GM10847 (cell line): ENCODE results near the gene JAG2.

Experiments
- POLR2A ChIP-seq: IDR thresholded peaks from 2 replicates; pipeline ENCODE4 v1.6.1; 2011; ENCODE audit not compliant: insufficient read length; ENCODE audit errors: extremely low read depth

JAG2 gene

DNA sequence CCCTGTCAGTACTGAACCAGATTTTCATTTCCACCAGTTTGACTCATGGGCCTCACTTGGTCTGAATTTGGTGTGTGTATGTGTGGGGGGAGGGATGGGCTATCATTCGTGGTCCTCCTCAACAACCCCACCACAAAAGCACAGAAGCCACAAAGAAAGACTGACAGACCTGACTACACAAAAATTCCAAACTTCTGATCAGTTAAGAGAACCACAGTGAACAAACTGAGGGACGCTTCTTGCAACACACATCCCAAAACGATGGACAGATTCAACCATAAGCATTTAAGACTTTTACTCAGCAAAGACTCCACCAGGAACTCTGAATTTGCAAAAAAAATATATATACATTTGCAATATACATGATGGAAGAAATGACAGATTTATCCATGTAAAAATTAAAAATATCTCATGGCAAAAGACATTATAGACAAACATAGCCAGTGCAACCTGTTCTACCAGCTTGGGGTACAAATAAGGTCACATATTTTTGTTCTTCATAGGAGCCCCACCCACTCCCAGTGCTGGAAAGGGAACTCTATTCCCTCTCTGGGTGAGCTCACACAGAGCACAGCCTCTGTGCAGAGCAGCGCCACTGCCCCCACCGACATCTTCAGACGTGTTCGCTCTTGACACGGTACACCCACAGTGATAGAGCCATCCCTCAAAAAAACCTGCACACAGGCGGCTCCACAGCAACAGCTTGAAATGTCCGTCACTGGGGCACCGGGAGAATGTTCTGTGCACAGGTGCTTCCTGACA is 49.7 kb downstream of the JAG2 start:
- no peak for TF ChIP-seq POLR2A

DNA sequence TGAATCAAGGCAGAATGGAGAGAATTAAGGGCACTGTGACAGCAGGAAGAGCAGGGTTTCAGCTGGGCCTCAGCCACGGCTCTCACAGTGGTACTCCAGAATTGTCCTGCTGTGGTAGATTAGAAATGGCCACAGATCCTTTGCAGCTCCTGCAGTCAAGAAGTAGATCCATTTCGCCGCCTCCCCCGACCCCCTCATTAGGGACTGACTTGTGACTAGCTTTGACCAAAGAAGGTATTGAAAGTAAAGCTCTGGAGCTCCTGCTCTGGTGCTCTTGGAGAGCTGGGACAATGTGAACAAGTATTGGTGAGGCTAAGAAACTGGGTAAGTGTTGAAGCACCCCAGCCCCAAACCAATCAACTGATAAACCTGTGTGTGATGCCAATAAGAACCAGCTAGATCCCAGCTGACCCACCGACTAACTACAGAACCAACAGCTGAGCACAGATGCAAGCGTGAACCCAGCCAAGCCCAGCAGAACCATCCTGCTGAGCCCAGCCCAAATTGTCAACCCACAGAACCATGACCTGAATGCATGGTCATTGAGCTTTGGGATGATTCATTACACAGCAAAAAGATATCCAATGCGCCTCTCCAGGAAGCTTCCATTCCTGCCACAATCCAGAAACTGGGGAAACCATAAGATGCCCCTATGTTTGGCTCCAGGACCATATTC is 50.7 kb downstream of the JAG2 start:
- TF ChIP-seq POLR2A: no peak

DNA sequence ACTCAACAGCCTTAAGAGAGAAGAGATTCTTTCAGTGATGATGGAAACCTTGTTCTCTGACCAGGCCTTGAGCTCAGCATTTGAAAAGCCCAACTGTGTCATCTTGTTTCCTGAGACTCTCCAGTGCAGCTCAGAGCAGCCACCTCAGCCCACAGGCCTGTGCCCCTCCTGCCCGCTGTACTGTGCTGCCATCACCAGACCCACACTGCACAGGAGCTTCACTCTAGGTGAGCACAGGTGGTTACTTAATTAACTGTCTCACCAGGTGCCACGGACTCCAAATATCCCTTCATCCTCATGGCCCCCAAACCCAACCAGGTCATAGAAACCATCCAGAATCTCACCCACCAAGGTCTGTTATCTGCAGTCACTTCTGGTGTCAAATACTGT is 51.3 kb downstream of the JAG2 start:
- no peak for TF ChIP-seq POLR2A

- TF ChIP-seq POLR2A: no peak
Observed at GRCh38 chr14:105116451-105117256, 51.9 kb downstream of the JAG2 start.

- no peak for TF ChIP-seq POLR2A
Observed at GRCh38 chr14:105108516-105108864, 60.1 kb downstream of the JAG2 start.

- TF ChIP-seq POLR2A: no peak
Observed at GRCh38 chr14:105107781-105108515, 60.6 kb downstream of the JAG2 start.

DNA sequence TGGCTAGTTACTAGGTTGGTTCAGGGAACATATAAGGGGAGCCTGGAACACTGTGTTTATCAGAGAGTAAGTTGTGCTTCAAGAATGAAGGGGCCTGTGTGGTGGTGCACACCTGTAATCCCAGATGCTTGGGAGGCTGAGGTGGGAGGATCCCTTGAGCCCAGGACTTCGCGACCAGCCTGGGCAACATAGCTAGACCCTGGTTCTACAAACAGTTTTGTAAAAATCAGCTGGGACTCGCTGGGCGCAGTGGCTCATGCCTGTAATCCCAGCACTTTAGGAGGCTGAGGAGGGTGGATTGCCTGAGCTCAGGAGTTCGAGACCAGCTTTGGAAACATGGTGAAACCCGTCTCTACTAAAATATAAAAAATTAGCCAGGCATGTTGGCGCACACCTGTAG is 61.2 kb downstream of the JAG2 start:
- TF ChIP-seq POLR2A: no peak

DNA sequence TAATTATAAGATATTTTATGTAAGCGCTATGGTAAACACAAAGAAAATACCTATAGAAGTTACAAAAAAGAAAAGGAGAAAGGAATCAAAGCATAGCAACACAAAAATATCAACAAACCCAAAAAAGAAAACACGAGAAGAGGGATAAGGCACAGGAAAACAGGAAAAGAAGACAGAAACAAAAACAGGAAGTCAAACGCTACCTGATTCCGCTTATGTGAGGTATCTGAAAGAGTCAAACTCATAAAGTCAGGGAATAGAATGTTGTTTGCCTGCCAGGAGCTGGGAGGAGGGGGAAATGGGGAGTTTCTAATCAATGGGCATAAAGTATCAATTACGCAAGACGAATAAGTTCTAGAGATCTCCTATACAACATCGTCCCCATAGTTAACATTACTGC is 63.4 kb downstream of the JAG2 start:
- no peak for TF ChIP-seq POLR2A

DNA sequence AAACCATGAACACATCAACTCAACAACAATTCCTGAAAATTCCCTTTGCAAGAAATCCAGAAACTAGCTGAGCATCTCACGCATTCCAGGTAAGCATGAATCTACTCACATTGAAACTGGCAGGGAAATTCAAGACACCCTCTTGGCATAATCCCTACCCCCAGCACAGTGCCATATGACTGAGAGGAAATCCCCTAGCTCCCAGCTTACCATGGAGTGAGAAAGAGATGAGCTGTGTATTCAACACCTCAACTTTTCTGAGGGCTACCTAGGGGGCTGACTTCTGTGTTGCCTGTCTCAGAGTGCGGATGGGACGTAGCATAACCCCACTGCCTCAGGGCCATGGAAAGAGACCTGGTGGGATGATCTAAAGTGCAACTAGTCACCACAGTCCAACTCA is 65.7 kb downstream of the JAG2 start:
- no peak for TF ChIP-seq POLR2A

- no peak for TF ChIP-seq POLR2A
Observed at GRCh38 chr14:105102361-105102870, 66.2 kb downstream of the JAG2 start.

- TF ChIP-seq POLR2A: no peak
Observed at GRCh38 chr14:105100910-105101309, 67.7 kb downstream of the JAG2 start.

DNA sequence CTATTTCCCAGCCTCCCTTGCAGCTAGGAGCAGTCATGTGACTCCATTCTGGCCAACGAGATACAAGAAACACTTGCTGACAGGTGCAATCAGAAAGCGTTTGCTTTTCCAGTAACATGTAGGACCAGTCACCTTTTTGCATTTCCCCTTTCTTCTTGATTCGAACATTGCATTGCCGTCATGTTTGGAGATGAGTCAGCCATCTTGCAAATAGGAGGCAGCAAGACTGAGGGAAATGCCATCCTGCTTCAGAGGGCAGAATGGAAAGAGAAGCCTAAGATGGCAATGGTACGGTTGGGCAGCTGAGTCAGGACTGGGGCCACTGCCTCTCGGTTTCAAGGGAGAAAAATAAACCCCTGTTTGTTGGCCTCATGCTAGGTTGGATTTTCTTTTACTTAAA is 68.8 kb downstream of the JAG2 start:
- TF ChIP-seq POLR2A: no peak

GRCh38 chr14:105098316-105098715 is 70.3 kb downstream of the JAG2 start:
- TF ChIP-seq POLR2A: no peak

DNA sequence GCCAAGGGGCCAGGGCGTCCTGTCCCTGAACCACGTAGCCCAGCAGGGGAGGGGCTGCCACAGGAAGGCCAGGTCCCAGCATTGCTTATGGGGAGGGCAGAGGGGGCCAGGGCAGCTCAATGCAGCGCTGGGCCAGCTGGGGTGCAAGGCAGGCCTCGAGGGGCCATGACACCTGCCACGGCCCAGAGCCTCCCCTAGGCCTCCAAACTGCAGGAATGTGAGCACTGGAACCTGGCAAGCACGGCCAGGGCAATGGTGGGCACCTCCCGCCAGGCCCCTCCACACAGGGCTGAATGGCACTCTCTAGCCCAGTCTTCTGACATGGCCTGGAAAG is 70.8 kb downstream of the JAG2 start:
- TF ChIP-seq POLR2A: no peak

DNA sequence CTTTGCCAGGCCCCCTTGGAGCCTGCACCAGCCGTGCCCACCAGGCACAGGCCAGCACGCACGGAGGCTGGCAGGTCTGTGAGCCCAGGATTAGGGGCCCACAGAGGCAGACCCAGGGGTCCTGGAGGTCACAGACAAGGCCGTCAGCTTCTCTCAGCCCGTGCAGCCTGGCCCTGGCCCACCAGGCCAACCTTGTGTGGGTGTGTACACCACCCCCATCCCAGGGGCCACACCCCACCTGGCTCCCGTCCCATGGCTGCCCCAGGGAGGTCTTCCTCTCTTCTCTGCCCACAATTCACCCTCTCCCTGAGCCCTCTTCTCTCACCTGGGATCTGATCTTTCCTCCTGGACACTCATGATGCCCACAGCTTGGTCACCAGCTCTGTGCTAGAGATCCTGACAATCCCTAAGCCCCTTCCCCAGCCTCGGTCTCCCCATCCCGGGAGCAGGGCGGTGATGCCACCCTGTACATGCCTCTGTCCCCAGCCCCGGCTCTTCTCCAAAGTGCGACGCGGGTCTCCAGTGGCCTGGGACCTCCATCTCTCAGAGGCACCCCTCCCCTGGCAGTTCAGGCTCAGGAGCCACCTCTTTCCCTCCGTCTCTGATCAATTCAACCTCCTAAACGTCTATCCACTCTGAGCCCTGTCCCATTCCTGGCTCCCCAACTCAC is 72.2 kb downstream of the JAG2 start:
- no peak for TF ChIP-seq POLR2A

- TF ChIP-seq POLR2A: no peak
Observed at GRCh38 chr14:105095236-105095805, 73.3 kb downstream of the JAG2 start.
